ENCODE measurements around the gene MBTPS2.
"Not testable (repeated sequence)": the region's sequence is repeated elsewhere in the genome, so short reads cannot be mapped to it uniquely, and the experiment has no call there.

- TF ChIP-seq, protein P1, sequence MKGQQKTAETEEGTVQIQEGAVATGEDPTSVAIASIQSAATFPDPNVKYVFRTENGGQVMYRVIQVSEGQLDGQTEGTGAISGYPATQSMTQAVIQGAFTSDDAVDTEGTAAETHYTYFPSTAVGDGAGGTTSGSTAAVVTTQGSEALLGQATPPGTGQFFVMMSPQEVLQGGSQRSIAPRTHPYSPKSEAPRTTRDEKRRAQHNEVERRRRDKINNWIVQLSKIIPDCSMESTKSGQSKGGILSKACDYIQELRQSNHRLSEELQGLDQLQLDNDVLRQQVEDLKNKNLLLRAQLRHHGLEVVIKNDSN (CRISPR knock-in tag; IDR thresholded peaks at IDR 0.05): not testable (repeated sequence)
- not testable (repeated sequence) for TF ChIP-seq BHLHE40 (IDR thresholded peaks at IDR 0.05; ENCODE audit: low read length); ZNF174 (CRISPR knock-in tag; IDR thresholded peaks at IDR 0.05); E2F8 (IDR thresholded peaks at IDR 0.05; ENCODE audit: low read depth, partially characterized antibody)
These were observed 34.8 kb downstream of the MBTPS2 start for GRCh38 chrX:21874182-21874581.

All from K562 (cell line).